Parathyroid adenoma (tissue), 2 donors: ENCODE measurements around the gene SPACA5.

Experiments
- H2AFZ ChIP-seq: fragments of 300-600 bp; sonication (generic); one replicate; pipeline ENCODE4 v1.7.0; 2017; ENCODE audit warnings: antibody characterized with exemption, mild to moderate bottlenecking
- H3K27ac ChIP-seq: fragments of 300-600 bp; sonication (generic); one replicate; pipeline ENCODE4 v1.7.0; 2017
- H3K27me3 ChIP-seq: fragments of 300-600 bp; sonication (generic); one replicate; pipeline ENCODE4 v1.7.0; 2017; ENCODE audit warnings: low read length; ENCODE audit not compliant: control insufficient read depth, insufficient read depth
- H3K36me3 ChIP-seq: fragments of 300-600 bp; sonication (generic); one replicate; pipeline ENCODE4 v1.7.0; 2017; ENCODE audit warnings: low read length; ENCODE audit not compliant: control insufficient read depth, insufficient read depth
- H3K4me1 ChIP-seq: fragments of 300-600 bp; sonication (generic); one replicate; pipeline ENCODE4 v1.7.0; 2017; ENCODE audit warnings: control low read depth
- H3K4me2 ChIP-seq: fragments of 300-600 bp; sonication (generic); one replicate; pipeline ENCODE4 v1.7.0; 2017; ENCODE audit warnings: low read length
- H3K4me3 ChIP-seq: fragments of 300-600 bp; sonication (generic); one replicate; pipeline ENCODE4 v1.7.0; 2017; ENCODE audit warnings: low read depth, low read length
- H3K79me2 ChIP-seq: fragments of 300-600 bp; sonication (generic); one replicate; pipeline ENCODE4 v1.7.0; 2017; ENCODE audit warnings: control low read depth
- H3K9ac ChIP-seq: fragments of 300-600 bp; sonication (generic); one replicate; pipeline ENCODE4 v1.7.0; 2017; ENCODE audit warnings: mild to moderate bottlenecking
- H3K9me3 ChIP-seq: fragments of 300-600 bp; sonication (generic); one replicate; pipeline ENCODE4 v1.7.0; 2017; ENCODE audit warnings: low read length; ENCODE audit not compliant: control insufficient read depth
- TF ChIP-seq, protein P1 (sequence below): fragments of 300-600 bp; sonication (generic); IDR thresholded peaks from one replicate; pipeline ENCODE4 v1.7.0; 2017; ENCODE audit warnings: antibody characterized with exemption, mild to moderate bottlenecking
- donor health status: primary hyperparathyroidism.

Gene SPACA5

DNA sequence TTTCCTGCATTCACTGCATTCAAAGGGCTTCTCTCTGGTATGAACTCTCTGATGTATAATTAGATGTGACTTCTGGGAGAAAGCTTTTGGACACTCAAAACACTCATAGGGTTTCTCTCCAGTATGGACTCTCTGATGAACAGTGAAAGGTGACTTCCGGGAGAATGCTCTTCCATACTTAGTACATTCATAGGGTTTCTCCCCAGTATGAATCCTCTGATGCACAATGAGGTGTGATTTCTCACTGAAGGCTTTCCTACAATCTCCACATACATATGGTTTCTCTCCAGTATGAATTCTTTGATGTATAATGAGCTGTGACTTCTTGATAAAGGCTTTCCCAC lies 52.5 kb downstream of the SPACA5 start:
- Histone ChIP-seq H3K36me3 (no peaks in the 10 kb centered on the region), H2AFZ (no peak overlapping the region), H3K4me2 (no peak overlapping the region), H3K9me3 (no peaks in the 10 kb centered on the region), H3K4me1 (no peaks in the 10 kb centered on the region), H3K4me3 (no peak overlapping the region), H3K9ac (no peak overlapping the region), H3K27me3 (no peaks in the 10 kb centered on the region), H3K27ac (no peak overlapping the region), H3K79me2 (no peaks in the 10 kb centered on the region)
- TF ChIP-seq, protein P1, sequence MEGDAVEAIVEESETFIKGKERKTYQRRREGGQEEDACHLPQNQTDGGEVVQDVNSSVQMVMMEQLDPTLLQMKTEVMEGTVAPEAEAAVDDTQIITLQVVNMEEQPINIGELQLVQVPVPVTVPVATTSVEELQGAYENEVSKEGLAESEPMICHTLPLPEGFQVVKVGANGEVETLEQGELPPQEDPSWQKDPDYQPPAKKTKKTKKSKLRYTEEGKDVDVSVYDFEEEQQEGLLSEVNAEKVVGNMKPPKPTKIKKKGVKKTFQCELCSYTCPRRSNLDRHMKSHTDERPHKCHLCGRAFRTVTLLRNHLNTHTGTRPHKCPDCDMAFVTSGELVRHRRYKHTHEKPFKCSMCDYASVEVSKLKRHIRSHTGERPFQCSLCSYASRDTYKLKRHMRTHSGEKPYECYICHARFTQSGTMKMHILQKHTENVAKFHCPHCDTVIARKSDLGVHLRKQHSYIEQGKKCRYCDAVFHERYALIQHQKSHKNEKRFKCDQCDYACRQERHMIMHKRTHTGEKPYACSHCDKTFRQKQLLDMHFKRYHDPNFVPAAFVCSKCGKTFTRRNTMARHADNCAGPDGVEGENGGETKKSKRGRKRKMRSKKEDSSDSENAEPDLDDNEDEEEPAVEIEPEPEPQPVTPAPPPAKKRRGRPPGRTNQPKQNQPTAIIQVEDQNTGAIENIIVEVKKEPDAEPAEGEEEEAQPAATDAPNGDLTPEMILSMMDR: no peak
